22Rv1 (cell line): Measurements from ENCODE around the gene LTB4R.

ENCODE experiments used
- H3K27ac ChIP-seq: fragments of 450-650 bp; 2 replicates; pipeline ENCODE4 v1.5.1; 2017
- ZFX ChIP-seq: fragments of 450-650 bp; IDR thresholded peaks from 2 replicates; pipeline ENCODE4 v1.6.1; 2017; ENCODE audit warnings: antibody characterized with exemption, borderline replicate concordance
- TF ChIP-seq, protein P1 (sequence below): fragments of 450-650 bp; IDR thresholded peaks from 2 replicates; pipeline ENCODE4 v1.5.1; 2017; ENCODE audit warnings: mild to moderate bottlenecking

LTB4R gene

GRCh38 chr14:24316597-24316950 lies 5.3 kb downstream of the LTB4R start:
- TF ChIP-seq, protein P1, sequence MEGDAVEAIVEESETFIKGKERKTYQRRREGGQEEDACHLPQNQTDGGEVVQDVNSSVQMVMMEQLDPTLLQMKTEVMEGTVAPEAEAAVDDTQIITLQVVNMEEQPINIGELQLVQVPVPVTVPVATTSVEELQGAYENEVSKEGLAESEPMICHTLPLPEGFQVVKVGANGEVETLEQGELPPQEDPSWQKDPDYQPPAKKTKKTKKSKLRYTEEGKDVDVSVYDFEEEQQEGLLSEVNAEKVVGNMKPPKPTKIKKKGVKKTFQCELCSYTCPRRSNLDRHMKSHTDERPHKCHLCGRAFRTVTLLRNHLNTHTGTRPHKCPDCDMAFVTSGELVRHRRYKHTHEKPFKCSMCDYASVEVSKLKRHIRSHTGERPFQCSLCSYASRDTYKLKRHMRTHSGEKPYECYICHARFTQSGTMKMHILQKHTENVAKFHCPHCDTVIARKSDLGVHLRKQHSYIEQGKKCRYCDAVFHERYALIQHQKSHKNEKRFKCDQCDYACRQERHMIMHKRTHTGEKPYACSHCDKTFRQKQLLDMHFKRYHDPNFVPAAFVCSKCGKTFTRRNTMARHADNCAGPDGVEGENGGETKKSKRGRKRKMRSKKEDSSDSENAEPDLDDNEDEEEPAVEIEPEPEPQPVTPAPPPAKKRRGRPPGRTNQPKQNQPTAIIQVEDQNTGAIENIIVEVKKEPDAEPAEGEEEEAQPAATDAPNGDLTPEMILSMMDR = no peak
- no peak for TF ChIP-seq ZFX
- no peak overlapping the region for H3K27ac ChIP-seq

DNA sequence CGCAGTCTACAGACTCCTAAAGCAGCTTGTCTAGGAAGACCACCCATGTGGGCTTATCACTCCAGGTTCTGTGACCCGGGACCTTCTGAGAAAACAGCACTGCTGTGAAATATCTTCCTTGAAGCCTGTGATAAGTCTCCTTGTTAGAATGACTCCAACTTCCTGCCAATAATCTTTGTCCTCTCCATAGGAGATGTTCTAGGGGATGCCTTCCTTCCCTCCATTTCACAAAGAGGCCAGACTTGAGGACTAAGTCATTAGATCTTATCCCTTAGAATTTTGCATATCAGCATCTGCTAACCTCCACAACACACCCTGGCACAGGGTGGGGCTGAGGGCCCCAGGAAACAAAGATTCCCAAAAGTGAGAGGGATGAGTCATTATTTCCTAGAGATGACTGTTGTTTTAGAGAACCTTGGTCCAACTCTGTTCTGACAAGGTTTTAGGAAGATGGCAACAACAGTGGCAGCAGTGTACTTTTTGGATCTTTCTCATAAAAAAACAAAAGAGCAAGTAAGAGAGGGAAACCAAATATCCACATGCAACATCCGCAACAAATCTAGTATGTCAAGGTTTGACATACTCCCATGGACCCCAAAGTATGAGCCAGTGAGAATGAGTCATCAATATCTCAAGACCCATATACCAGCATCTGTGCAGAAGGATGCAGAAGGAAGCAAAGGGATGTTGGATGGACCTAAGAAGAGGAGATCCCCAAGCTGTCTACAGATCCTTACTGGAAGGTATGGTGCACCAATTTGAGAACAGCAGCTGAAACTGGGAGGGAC lies 6.0 kb downstream of the LTB4R start:
- no peak overlapping the region for H3K27ac ChIP-seq
- TF ChIP-seq, protein P1 = no peak
- TF ChIP-seq ZFX = no peak

DNA sequence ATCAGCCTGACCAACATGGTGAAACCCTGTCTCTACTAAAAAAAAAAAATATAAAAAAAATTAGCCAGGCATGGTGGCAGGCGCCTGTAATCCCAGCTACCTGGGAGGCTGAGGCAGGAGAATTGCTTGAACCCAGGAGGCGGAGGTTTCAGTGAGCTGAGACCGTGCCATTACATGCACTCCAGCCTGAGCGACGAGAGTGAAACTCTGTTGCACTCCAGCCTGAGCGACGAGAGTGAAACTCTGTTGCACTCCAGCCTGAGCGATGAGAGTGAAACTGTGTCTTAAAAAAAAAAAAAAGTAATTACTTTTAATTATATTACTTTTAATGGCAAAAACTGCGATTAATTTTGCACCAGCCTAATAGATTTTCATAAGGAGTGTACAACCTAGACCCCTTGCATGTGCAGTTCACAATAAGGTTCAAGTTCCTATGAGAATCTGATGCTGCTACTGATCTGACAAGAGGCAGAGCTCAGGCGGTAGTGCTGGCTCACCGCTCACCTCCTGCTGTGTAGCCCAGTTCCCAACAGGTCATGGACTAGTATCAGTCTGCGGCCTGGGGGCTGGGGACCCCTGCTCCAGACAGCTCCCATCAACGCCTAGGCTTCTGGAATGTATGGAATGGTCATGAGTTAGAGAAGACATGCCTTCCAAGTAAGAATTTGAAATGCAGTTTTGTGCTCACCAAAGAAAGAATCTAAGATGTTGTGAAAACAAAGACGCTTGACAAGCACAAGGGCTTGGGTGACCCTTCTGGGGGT lies 10.1 kb downstream of the LTB4R start:
- H3K27ac ChIP-seq = no peak overlapping the region
- TF ChIP-seq ZFX = no peak
- TF ChIP-seq, protein P1 = no peak

DNA sequence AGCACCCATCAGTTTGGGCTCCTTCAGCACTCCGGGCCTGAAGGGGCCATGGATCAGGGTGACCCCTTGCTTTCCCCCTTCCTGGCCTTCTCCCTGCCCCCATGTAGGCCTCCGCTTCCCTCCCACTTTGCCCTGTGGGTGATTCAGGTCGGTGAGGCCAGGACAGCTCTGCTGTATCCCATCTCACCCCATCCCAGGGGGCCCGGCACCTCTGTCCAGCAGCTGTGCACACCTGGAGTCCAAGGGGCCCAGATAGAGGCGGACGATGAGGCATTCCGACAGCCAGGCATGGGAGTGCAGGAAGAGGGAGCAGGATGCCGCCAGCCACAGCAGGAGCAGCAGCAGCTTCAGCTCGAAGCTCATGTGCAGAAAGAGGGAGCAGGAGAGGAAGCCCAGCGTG lies 11.4 kb downstream of the LTB4R start:
- TF ChIP-seq, protein P1 = no peak
- no peak overlapping the region for H3K27ac ChIP-seq

DNA sequence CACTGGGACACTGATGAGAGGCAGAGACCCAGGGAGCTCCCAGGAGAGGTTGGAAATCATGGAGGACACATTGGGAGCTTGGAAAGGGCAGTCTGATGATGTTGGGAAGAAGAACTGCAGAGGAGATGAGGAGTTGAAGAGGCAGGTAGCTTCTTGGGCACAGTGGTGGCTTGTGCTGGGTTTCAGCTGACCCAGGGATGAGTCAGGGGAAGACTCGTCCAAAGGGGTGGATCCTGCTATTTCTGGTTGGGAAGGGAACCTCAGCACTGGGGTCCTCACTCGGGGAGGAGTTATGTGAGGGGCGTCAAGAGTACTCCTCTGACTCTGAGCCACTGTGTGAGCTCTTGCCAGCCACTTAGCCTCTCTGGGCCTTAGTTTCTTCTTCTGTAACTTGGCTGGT lies 12.0 kb downstream of the LTB4R start:
- TF ChIP-seq, protein P1 = no peak
- no peak for TF ChIP-seq ZFX
- H3K27ac ChIP-seq = no peak overlapping the region

DNA sequence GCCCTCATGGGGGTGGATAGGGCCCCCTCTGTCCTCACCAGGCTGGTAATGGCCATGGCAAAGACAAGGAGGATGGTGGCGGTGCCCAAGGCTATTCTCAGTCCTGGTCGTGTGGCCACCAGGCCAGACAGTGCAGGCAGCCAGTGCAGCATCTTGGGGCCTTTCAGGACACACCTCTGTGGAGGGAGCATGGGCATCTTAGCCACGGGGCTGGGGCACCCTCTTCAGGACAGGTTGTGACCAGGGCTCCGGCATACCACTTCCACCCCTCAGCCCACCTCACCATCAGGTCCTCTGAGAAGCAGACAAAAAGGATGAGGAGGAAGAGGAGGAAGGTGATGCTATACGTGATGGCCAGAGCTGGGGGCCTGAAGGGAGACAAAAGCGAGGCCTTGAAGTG lies 12.7 kb downstream of the LTB4R start:
- H3K27ac ChIP-seq = no peak overlapping the region
- no peak for TF ChIP-seq ZFX
- TF ChIP-seq, protein P1 = no peak

- TF ChIP-seq, protein P1 = no peak
- TF ChIP-seq ZFX = no peak
- H3K27ac ChIP-seq = no peak overlapping the region
Measured at GRCh38 chr14:24325041-24325530, 13.8 kb downstream of the LTB4R start.
